Liver (tissue), 9 donors: Measurements from ENCODE around the gene TBCCD1. TPM values are rescaled to one million over a fixed set of nuclear protein-coding genes. Genes with fewer than 3 reads are reported as not detected.
"Not testable (repeated sequence)": the region's sequence is repeated elsewhere in the genome, so short reads cannot be mapped to it uniquely, and the experiment has no call there.

Experiments
- DNase-seq: peaks from one replicate; pipeline ENCODE4 v3.0.0-alpha.2; 2017; ENCODE audit warnings: low spot score
- H3K27ac ChIP-seq, 2 donors: one replicate each; pipeline ENCODE4 v1.7.0; 2013; ENCODE audit warnings: inconsistent platforms in 2 of 2, low read length in 2 of 2, control low read depth in 1 of 2, low read depth in 1 of 2, mild to moderate bottlenecking in 1 of 2
- H3K27me3 ChIP-seq, 4 donors: one replicate each; pipeline versions ENCODE4 v1.6.1 to v1.7.0; 2013; ENCODE audit warnings: low read length in 3 of 4, inconsistent platforms in 1 of 4, mild to moderate bottlenecking in 1 of 4, moderate library complexity in 1 of 4; ENCODE audit not compliant: control insufficient read depth in 4 of 4, insufficient read depth in 4 of 4
- H3K36me3 ChIP-seq, 4 donors: one replicate each; pipeline versions ENCODE4 v1.6.1 to v1.7.0; 2013; ENCODE audit warnings: low read length in 3 of 4, mild to moderate bottlenecking in 3 of 4, low read depth in 1 of 4, moderate library complexity in 1 of 4; ENCODE audit not compliant: control insufficient read depth in 4 of 4, insufficient read depth in 3 of 4
- H3K4me1 ChIP-seq, 4 donors: one replicate each; pipeline versions ENCODE4 v1.6.1 to v1.7.0; 2013; ENCODE audit warnings: low read length in 3 of 4, mild to moderate bottlenecking in 3 of 4, moderate library complexity in 1 of 4; ENCODE audit not compliant: control insufficient read depth in 4 of 4, insufficient read depth in 4 of 4
- H3K4me3 ChIP-seq, 3 donors: one replicate each; pipeline versions ENCODE4 v1.6.1 to v1.7.0; 2013; ENCODE audit warnings: low read length in 3 of 3, control low read depth in 1 of 3, low read depth in 1 of 3, mild to moderate bottlenecking in 1 of 3
- H3K9ac ChIP-seq, 2 donors: one replicate each; pipeline ENCODE4 v1.7.0; 2013; ENCODE audit warnings: low read length in 2 of 2, mild to moderate bottlenecking in 2 of 2, moderate library complexity in 2 of 2, control low read depth in 1 of 2, low read depth in 1 of 2
- H3K9me3 ChIP-seq, 4 donors: one replicate each; pipeline versions ENCODE4 v1.6.1 to v1.7.0; 2013; ENCODE audit warnings: low read length in 3 of 4; ENCODE audit not compliant: control insufficient read depth in 4 of 4
- FOXA2 ChIP-seq: IDR thresholded peaks from 2 replicates; pipeline ENCODE4 v1.6.1; 2016; ENCODE audit warnings: antibody characterized with exemption
- GABPA ChIP-seq, 2 donors: IDR thresholded peaks in 1 of 2; conservative IDR thresholded peaks in 1 of 2; 2 replicates each; pipeline ENCODE4 v1.6.1; 2016; ENCODE audit warnings: antibody characterized with exemption in 2 of 2, mild to moderate bottlenecking in 1 of 2, moderate library complexity in 1 of 2
- HNF4A ChIP-seq, 2 donors: conservative IDR thresholded peaks; 2 replicates each; pipeline ENCODE4 v1.6.1; 2016; ENCODE audit warnings: antibody characterized with exemption in 2 of 2, mild to moderate bottlenecking in 2 of 2
- HNF4G ChIP-seq: IDR thresholded peaks from 2 replicates; pipeline ENCODE4 v1.6.1; 2016; ENCODE audit warnings: antibody characterized with exemption
- JUND ChIP-seq, 2 donors: IDR thresholded peaks; 2 replicates each; pipeline ENCODE4 v1.6.1; 2016; ENCODE audit warnings: antibody characterized with exemption in 2 of 2
- NR2F2 ChIP-seq: IDR thresholded peaks from 2 replicates; pipeline ENCODE4 v1.6.1; 2016; ENCODE audit warnings: antibody characterized with exemption
- RAD21 ChIP-seq, 2 donors: IDR thresholded peaks; 2 replicates each; pipeline ENCODE4 v1.6.1; 2016; ENCODE audit warnings: antibody characterized with exemption in 2 of 2, mild to moderate bottlenecking in 2 of 2
- RXRA ChIP-seq, 2 donors: IDR thresholded peaks; 2 replicates each; pipeline ENCODE4 v1.6.1; 2017 to 2018; ENCODE audit warnings: antibody characterized with exemption in 2 of 2, mild to moderate bottlenecking in 1 of 2
- SP1 ChIP-seq: IDR thresholded peaks from 2 replicates; pipeline ENCODE4 v1.6.1; 2018; ENCODE audit warnings: antibody characterized with exemption, mild to moderate bottlenecking
- YY1 ChIP-seq: IDR thresholded peaks from 2 replicates; pipeline ENCODE4 v1.6.1; 2016; ENCODE audit warnings: antibody characterized with exemption, mild to moderate bottlenecking
- WGBS: extraction: QIAGEN DNeasy Blood & Tissue Kit; methylation state at CpG from one replicate; pipeline ENCODE4 v1.1.7; 2013; 5-methylcytosine and 5-hydroxymethylcytosine counted together
- polyA plus RNA-seq, 2 donors: library from polyadenylated mRNA; stranded (reverse) in 1 of 2; unstranded in 1 of 2; fragments of 200-250 nt in 1 of 2; fragments of >200 nt in 1 of 2; fragmentation: Nextera tagmentation in 1 of 2; extraction: Ambion mirVana in 1 of 2; gene quantifications; one replicate each; pipeline versions ENCODE4 v1.2.1 to v1.2.3, GENCODE V29; 2013 to 2015
- total RNA-seq, 2 donors: library from RNA; depleted of rRNA; stranded (reverse); fragments of >200 nt; gene quantifications; one replicate each; pipeline ENCODE4 v1.2.3, GENCODE V29; 2014
- TF ChIP-seq, protein P1 (sequence below): IDR thresholded peaks from 2 replicates; pipeline ENCODE4 v1.6.1; 2016; ENCODE audit warnings: antibody characterized with exemption
- TF ChIP-seq, protein P2 (sequence below): fragments of 150-350 bp; IDR thresholded peaks from 2 replicates; pipeline ENCODE4 v1.5.1; 2017; ENCODE audit warnings: improper control_type of control experiment, low read depth, low read length; ENCODE audit not compliant: missing input control
- TF ChIP-seq, protein P3 (sequence below): IDR thresholded peaks from 2 replicates; pipeline ENCODE4 v1.6.1; 2016; ENCODE audit warnings: antibody characterized with exemption
- TF ChIP-seq, protein P4 (sequence below): IDR thresholded peaks from 2 replicates; pipeline ENCODE4 v1.6.1; 2016; ENCODE audit warnings: antibody characterized with exemption
- TF ChIP-seq, protein P5 (sequence below): IDR thresholded peaks from 2 replicates; pipeline ENCODE4 v1.6.1; 2016; ENCODE audit warnings: antibody characterized with exemption, mild to moderate bottlenecking
- donor health status: healthy.
- donor health status: healthy.
- donor health status: healthy.
- donor health status: healthy.
- donor health status: healthy.

The TBCCD1 gene
- total and polyA plus RNA-seq, 4 donors: 4.9 to 16.2 (median 10.6) TPM

DNA sequence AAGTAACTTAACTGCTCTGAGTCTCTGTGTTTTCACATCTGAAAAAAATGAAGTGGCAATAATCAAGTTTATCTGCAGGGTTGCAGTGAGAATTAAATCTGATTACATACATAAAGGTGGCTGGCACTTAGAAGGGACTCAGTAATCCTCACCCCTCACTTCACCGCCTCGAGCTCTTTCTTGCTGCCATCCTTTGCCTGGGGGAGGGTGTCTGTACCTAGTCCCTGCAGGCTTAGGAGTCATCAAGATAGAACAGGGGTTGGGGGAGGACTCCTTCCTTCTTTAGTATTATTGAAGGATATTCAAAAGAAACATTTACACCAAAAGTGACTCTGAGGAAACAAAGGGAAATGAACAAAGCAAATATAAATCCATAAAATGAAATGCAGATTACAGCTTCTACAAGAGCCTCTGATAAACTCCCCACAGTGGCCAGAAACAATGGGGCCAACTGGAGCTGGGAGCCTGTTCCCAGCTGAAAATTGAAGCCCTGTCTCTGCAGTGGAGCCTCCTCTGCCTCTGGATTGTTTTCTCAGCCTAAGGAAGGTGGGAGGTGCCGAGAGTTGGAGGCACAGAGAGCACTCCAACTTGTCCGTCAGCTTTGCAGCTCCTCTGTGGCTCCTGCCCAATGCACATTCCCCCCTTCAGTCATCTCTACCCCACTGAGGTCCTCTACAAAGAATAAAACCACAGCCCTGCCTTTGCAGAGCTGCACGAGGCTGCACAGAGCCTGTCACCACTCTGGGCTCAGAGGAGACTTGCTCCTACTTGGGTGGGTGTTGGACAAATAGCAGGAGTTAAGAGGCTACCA lies 64.8 kb downstream of the TBCCD1 start:
- no peak for DNase-seq
- H3K4me3 ChIP-seq: no peak overlapping the region
- 53% methylated on average over 5 of the region's 5 CpGs for WGBS
- H3K9me3 ChIP-seq: no peaks in the 10 kb centered on the region
- no peak overlapping the region for H3K27ac ChIP-seq
- no peaks in the 10 kb centered on the region for H3K4me1 ChIP-seq
- H3K27me3 ChIP-seq: no peaks in the 10 kb centered on the region
- TF ChIP-seq FOXA2 (no peak), YY1 (no peak), HNF4A (conservative IDR thresholded peaks at IDR 0.05) (no peak), RXRA (IDR thresholded peaks at IDR 0.05) (no peak), RAD21 (IDR thresholded peaks at IDR 0.05) (no peak), GABPA (IDR thresholded peaks at IDR 0.05 in 1 of 2, conservative IDR thresholded peaks at IDR 0.05 in 1 of 2) (no peak), HNF4G (no peak), NR2F2 (no peak), SP1 (no peak), JUND (IDR thresholded peaks at IDR 0.05) (no peak)
- TF ChIP-seq, protein P1, sequence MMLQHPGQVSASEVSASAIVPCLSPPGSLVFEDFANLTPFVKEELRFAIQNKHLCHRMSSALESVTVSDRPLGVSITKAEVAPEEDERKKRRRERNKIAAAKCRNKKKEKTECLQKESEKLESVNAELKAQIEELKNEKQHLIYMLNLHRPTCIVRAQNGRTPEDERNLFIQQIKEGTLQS: no peak
- TF ChIP-seq, protein P2, sequence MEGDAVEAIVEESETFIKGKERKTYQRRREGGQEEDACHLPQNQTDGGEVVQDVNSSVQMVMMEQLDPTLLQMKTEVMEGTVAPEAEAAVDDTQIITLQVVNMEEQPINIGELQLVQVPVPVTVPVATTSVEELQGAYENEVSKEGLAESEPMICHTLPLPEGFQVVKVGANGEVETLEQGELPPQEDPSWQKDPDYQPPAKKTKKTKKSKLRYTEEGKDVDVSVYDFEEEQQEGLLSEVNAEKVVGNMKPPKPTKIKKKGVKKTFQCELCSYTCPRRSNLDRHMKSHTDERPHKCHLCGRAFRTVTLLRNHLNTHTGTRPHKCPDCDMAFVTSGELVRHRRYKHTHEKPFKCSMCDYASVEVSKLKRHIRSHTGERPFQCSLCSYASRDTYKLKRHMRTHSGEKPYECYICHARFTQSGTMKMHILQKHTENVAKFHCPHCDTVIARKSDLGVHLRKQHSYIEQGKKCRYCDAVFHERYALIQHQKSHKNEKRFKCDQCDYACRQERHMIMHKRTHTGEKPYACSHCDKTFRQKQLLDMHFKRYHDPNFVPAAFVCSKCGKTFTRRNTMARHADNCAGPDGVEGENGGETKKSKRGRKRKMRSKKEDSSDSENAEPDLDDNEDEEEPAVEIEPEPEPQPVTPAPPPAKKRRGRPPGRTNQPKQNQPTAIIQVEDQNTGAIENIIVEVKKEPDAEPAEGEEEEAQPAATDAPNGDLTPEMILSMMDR: no peak
- TF ChIP-seq, protein P3, sequence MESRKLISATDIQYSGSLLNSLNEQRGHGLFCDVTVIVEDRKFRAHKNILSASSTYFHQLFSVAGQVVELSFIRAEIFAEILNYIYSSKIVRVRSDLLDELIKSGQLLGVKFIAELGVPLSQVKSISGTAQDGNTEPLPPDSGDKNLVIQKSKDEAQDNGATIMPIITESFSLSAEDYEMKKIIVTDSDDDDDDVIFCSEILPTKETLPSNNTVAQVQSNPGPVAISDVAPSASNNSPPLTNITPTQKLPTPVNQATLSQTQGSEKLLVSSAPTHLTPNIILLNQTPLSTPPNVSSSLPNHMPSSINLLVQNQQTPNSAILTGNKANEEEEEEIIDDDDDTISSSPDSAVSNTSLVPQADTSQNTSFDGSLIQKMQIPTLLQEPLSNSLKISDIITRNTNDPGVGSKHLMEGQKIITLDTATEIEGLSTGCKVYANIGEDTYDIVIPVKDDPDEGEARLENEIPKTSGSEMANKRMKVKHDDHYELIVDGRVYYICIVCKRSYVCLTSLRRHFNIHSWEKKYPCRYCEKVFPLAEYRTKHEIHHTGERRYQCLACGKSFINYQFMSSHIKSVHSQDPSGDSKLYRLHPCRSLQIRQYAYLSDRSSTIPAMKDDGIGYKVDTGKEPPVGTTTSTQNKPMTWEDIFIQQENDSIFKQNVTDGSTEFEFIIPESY: no peak
- TF ChIP-seq, protein P4, sequence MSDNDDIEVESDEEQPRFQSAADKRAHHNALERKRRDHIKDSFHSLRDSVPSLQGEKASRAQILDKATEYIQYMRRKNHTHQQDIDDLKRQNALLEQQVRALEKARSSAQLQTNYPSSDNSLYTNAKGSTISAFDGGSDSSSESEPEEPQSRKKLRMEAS: no peak
- TF ChIP-seq, protein P5, sequence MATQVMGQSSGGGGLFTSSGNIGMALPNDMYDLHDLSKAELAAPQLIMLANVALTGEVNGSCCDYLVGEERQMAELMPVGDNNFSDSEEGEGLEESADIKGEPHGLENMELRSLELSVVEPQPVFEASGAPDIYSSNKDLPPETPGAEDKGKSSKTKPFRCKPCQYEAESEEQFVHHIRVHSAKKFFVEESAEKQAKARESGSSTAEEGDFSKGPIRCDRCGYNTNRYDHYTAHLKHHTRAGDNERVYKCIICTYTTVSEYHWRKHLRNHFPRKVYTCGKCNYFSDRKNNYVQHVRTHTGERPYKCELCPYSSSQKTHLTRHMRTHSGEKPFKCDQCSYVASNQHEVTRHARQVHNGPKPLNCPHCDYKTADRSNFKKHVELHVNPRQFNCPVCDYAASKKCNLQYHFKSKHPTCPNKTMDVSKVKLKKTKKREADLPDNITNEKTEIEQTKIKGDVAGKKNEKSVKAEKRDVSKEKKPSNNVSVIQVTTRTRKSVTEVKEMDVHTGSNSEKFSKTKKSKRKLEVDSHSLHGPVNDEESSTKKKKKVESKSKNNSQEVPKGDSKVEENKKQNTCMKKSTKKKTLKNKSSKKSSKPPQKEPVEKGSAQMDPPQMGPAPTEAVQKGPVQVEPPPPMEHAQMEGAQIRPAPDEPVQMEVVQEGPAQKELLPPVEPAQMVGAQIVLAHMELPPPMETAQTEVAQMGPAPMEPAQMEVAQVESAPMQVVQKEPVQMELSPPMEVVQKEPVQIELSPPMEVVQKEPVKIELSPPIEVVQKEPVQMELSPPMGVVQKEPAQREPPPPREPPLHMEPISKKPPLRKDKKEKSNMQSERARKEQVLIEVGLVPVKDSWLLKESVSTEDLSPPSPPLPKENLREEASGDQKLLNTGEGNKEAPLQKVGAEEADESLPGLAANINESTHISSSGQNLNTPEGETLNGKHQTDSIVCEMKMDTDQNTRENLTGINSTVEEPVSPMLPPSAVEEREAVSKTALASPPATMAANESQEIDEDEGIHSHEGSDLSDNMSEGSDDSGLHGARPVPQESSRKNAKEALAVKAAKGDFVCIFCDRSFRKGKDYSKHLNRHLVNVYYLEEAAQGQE: no peak
- no peaks in the 10 kb centered on the region for H3K36me3 ChIP-seq
- no peak overlapping the region for H3K9ac ChIP-seq

DNA sequence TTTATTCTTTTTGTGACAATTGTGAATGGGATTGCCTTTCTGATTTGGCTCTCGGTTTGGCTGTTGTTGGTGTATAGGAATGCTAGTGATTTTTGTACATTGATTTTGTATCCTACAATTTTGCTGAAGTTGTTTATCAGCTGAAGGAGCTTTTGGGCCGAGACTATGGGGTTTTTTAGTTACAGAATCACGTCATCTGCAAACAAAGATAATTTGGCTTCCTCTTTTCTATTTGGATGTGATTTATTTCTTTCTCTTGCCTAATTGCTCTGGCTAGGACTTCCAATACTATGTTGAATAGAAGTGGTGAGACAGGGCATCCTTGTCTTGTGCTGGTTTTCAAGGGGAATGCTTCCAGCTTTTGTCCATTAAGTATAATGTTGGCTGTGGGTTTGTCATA lies 67.2 kb downstream of the TBCCD1 start:
- H3K9ac ChIP-seq, H3K27me3 ChIP-seq, H3K9me3 ChIP-seq, H3K36me3 ChIP-seq, H3K4me1 ChIP-seq, H3K4me3 ChIP-seq, DNase-seq, H3K27ac ChIP-seq: not testable (repeated sequence)
- 68% methylated on average over 3 of the region's 3 CpGs for WGBS

DNA sequence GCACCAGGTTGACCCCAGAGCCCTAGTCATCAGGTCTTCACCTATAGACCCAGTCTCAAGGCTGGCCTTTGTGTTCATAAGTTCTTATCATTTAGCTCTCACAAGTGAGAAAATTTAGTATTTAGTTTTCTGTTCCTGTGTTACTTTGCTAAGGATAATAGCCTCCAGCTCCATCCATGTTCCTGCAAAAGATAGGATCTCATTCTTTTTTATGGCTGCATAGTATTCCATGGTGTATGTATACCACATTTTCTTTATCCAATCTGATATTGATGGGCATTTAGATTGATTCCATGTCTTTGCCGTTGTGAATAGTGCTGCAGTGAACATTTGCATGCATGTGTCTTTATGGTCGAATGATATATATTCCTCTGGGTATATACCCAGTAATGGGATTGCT lies 69.1 kb downstream of the TBCCD1 start:
- not testable (repeated sequence) for H3K4me1 ChIP-seq, H3K36me3 ChIP-seq, H3K27me3 ChIP-seq, H3K27ac ChIP-seq, DNase-seq, H3K9ac ChIP-seq, H3K4me3 ChIP-seq, H3K9me3 ChIP-seq
- 92% methylated on average over 2 of the region's 2 CpGs for whole genome bisulfite sequencing
